ENCODE measurements around the gene ADM.

The ADM gene

GRCh38 chr11:10289765-10290380 lies 15.0 kb upstream of the ADM start:
- Histone ChIP-seq H3K4me3 (ENCODE audit: low read length) (no peak overlapping the region), H3K4me1 (ENCODE audit: low read length) (peaks cover 16% of the 10 kb centered on the region), H3K27ac (ENCODE audit: low read length) (no peak overlapping the region), H3K27me3 (replicated peaks; ENCODE audit: insufficient read depth, low read length) (no peaks in the 10 kb centered on the region), H3K9me3 (replicated peaks; ENCODE audit: insufficient read depth, low read length) (no peaks in the 10 kb centered on the region), H3K36me3 (replicated peaks; ENCODE audit: insufficient read depth, low read length) (no peaks in the 10 kb centered on the region), H3K9ac (ENCODE audit: low read length) (no peak overlapping the region), H3F3A (ENCODE audit: insufficient read depth, low read length) (peaks cover 7% of the 10 kb centered on the region; the same call in 1 of the 2 replicates), H3K9me2 (replicated peaks; ENCODE audit: insufficient read depth, low read length) (no peaks in the 10 kb centered on the region), H3K4me2 (ENCODE audit: low read depth, low read length) (no peak overlapping the region), H4K20me1 (ENCODE audit: insufficient read depth, low read length) (no peaks in the 10 kb centered on the region), H3K79me2 (ENCODE audit: low read length) (peaks cover 65% of the 10 kb centered on the region), H2AFZ (ENCODE audit: low read length) (no peak overlapping the region)
- no peak for DNase-seq
- TF ChIP-seq EZH2phosphoT487 (IDR thresholded peaks at IDR 0.05; ENCODE audit: low read length): no peak

DNA sequence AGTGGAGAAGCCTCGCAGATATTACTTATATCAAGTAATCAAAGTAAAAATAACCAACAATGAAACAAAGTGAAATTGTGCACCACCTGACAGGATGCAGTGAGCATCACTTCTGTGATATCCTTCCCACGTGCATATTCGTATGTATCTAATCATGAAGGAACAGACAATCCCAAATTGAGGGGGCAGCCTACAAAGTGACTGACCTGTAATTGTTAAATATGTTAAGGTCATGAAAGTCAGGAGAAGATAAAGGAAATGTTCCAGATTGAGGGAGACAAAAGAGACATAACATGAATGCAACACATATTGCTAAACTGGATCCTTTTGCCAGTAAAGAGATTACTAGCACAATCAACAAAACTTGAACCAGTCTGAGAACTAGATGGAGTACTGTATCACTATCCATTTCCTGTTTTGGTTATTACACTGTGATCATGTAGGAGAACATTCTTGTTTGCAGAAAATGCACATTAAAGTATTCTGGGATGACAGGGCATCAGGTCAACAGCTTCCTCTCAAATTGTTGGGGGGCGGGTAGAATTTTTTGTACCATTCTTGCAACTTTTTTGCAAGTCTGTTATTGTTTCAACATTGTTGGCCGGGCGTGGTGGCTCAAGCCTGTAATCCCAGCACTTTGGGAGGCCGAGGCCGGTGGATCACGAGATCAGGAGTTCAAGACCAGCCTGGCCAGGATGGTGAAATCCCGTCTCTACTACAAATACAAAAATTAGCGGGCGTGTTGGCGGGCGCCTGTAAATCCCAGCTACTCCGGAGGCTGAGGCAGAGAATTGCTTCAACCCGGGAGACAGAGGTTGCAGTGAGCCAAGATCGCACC lies 12.9 kb upstream of the ADM start:
- no peaks in the 10 kb centered on the region for H3K36me3 ChIP-seq (replicated peaks; ENCODE audit: insufficient read depth, low read length)
- H3K79me2 ChIP-seq (ENCODE audit: low read length): peaks cover 56% of the 10 kb centered on the region
- no peak overlapping the region for H3K4me3 ChIP-seq (ENCODE audit: low read length)
- no peaks in the 10 kb centered on the region for H3K9me3 ChIP-seq (replicated peaks; ENCODE audit: insufficient read depth, low read length)
- H3K4me1 ChIP-seq (ENCODE audit: low read length): peaks cover 23% of the 10 kb centered on the region
- TF ChIP-seq CTCF (IDR thresholded peaks at IDR 0.05; ENCODE audit: low read length): no peak
- TF ChIP-seq EZH2phosphoT487 (IDR thresholded peaks at IDR 0.05; ENCODE audit: low read length): no peak
- no peak for TF ChIP-seq EZH2 (optimal IDR thresholded peaks at IDR 0.05; ENCODE audit: low read depth, low read length)
- peaks cover 16% of the 10 kb centered on the region; the same call in 1 of the 2 replicates for H3F3A ChIP-seq (ENCODE audit: insufficient read depth, low read length)
- DNase-seq: no peak
- no peak overlapping the region for H3K27ac ChIP-seq (ENCODE audit: low read length)
- H2AFZ ChIP-seq (ENCODE audit: low read length): no peak overlapping the region
- H3K4me2 ChIP-seq (ENCODE audit: low read depth, low read length): no peak overlapping the region
- no peaks in the 10 kb centered on the region for H3K27me3 ChIP-seq (replicated peaks; ENCODE audit: insufficient read depth, low read length)
- H3K9ac ChIP-seq (ENCODE audit: low read length): no peak overlapping the region
- no peaks in the 10 kb centered on the region for H3K9me2 ChIP-seq (replicated peaks; ENCODE audit: insufficient read depth, low read length)
- H4K20me1 ChIP-seq (ENCODE audit: insufficient read depth, low read length): no peaks in the 10 kb centered on the region

DNA sequence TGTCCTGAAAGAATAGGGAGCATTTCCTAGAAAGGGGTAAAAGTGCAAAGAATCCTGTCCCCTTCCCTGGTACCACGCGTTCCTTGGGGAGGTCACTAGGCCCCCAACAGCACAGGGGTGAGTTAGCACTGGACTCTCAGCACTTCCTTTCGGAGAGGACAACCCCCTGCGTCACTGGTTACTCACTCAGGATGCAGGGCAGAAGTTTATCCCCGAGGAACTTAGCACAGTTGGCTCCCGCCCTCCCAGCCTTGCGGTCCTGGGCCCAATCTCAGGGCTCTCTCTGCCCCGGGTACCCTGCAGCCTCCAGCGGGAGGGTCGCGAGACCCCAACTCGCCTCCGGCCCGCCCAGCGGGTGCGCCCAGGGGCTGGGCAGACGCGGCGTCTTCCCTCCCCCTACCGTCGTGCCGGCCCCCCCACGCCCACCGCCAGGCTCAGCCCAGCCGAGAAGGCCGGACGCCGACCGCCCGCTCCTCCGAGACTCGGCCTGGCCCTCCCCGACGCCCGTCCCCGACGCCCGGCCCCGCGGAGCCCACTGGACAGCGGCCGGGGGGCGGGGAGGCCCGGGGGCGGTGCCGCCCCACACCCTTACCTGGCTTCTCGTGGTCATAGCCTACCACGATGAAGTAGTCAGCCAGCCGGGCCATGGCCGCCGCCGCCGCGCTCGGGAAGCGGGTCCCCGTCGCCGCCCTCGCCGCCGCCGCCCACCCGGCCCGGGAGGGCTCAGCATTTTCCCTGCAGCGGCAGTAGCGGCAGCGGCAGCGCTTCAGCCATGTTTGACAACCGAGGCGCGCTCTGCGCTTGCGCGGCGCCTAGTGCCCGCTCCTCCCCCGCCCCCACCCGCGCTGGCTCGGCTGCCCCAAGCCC lies 11.2 kb upstream of the ADM start, which contains the start of gene SBF2:
SBF2 (minus strand) TSS at position 797 of the 867 bp plus-strand sequence; CDS start at position 647, 150 bp downstream.
- peak within 1 kb of the TSS; percentile 38; the same call in 1 of the 2 replicates for H3K27ac ChIP-seq (ENCODE audit: low read length)
- peak within 1 kb of the TSS; percentile 95 for H2AFZ ChIP-seq (ENCODE audit: low read length)
- TF ChIP-seq CTCF (IDR thresholded peaks at IDR 0.05; ENCODE audit: low read length) (no peak), EZH2phosphoT487 (IDR thresholded peaks at IDR 0.05; ENCODE audit: low read length) (no peak), EZH2 (optimal IDR thresholded peaks at IDR 0.05; ENCODE audit: low read depth, low read length) (no peak)
- peak within 1 kb of the TSS; percentile 90 for H3K4me3 ChIP-seq (ENCODE audit: low read length)
- peak; percentile 84 for DNase-seq
- no peaks in the 10 kb centered on the region for H3K9me2 ChIP-seq (replicated peaks; ENCODE audit: insufficient read depth, low read length)
- H3K9ac ChIP-seq (ENCODE audit: low read length): peak within 1 kb of the TSS; percentile 80
- peak within 1 kb of the TSS; percentile 95 for H3K4me2 ChIP-seq (ENCODE audit: low read depth, low read length)
- no peaks in the 10 kb centered on the region for H3K36me3 ChIP-seq (replicated peaks; ENCODE audit: insufficient read depth, low read length)
- H4K20me1 ChIP-seq (ENCODE audit: insufficient read depth, low read length): no peaks in the 10 kb centered on the region
- H3K9me3 ChIP-seq (replicated peaks; ENCODE audit: insufficient read depth, low read length): no peaks in the 10 kb centered on the region
- H3K27me3 ChIP-seq (replicated peaks; ENCODE audit: insufficient read depth, low read length): no peaks in the 10 kb centered on the region
- peaks cover 51% of the 10 kb centered on the region for H3K79me2 ChIP-seq (ENCODE audit: low read length)
- peaks cover 19% of the 10 kb centered on the region for H3F3A ChIP-seq (ENCODE audit: insufficient read depth, low read length)
- peaks cover 23% of the 10 kb centered on the region for H3K4me1 ChIP-seq (ENCODE audit: low read length)

Measured in MM.1S (cell line).